Neural progenitor cell (in vitro differentiated cells): ENCODE data around the gene CCNL2. TPM values are rescaled to one million over a fixed set of nuclear protein-coding genes. Genes with fewer than 3 reads are reported as not detected.

Experiments used
- DNase-seq: peaks from one replicate; pipeline ENCODE4 v3.0.0-alpha.2; 2016; ENCODE audit warnings: low spot score
- H2AFZ ChIP-seq: fragments of 200-600 bp; sonication (generic); replicated peaks from 2 replicates; pipeline ENCODE4 v1.6.1; 2016; ENCODE audit warnings: antibody characterized with exemption
- H3F3A ChIP-seq: fragments of 200-600 bp; sonication (generic); 2 replicates; pipeline ENCODE4 v1.6.1; 2016; ENCODE audit warnings: antibody characterized with exemption, low read depth
- H3K27ac ChIP-seq: fragments of 200-600 bp; sonication (generic); 2 replicates; pipeline ENCODE4 v1.5.1; 2016; ENCODE audit warnings: mild to moderate bottlenecking
- H3K27me3 ChIP-seq: fragments of 200-600 bp; sonication (generic); 2 replicates; pipeline ENCODE4 v1.6.1; 2016; ENCODE audit warnings: mild to moderate bottlenecking, moderate library complexity
- H3K36me3 ChIP-seq: fragments of 200-600 bp; sonication (generic); 2 replicates; pipeline ENCODE4 v1.5.1; 2016
- H3K4me1 ChIP-seq: fragments of 200-600 bp; sonication (generic); 2 replicates; pipeline ENCODE4 v1.6.1; 2016; ENCODE audit warnings: mixed run types
- H3K4me2 ChIP-seq: fragments of 200-600 bp; sonication (generic); 2 replicates; pipeline ENCODE4 v1.6.1; 2016
- H3K4me3 ChIP-seq: fragments of 200-600 bp; sonication (generic); 2 replicates; pipeline ENCODE4 v1.5.1; 2016
- H3K79me2 ChIP-seq: fragments of 200-600 bp; sonication (generic); 2 replicates; pipeline ENCODE4 v1.6.1; 2016; ENCODE audit warnings: low read depth
- H3K9ac ChIP-seq: fragments of 200-600 bp; sonication (generic); 2 replicates; pipeline ENCODE4 v1.6.1; 2016
- H3K9me3 ChIP-seq: fragments of 200-600 bp; sonication (generic); 2 replicates; pipeline ENCODE4 v1.5.1; 2016; ENCODE audit warnings: low read depth
- H4K20me1 ChIP-seq: fragments of 200-600 bp; sonication (generic); 2 replicates; pipeline ENCODE4 v1.6.1; 2016; ENCODE audit warnings: low read depth
- H3K27ac Mint-ChIP-seq: 3 replicates; pipeline ENCODE4 v1.8.0; 2021; ENCODE audit warnings: mixed read lengths
- H3K27me3 Mint-ChIP-seq: 2 replicates; pipeline ENCODE4 v1.8.0; 2022; ENCODE audit warnings: low read depth, mild to moderate bottlenecking, inconsistent platforms, moderate library complexity, mixed read lengths; ENCODE audit not compliant: insufficient read depth
- H3K36me3 Mint-ChIP-seq: 3 replicates; pipeline ENCODE4 v1.8.0; 2021; ENCODE audit warnings: mixed read lengths
- H3K4me1 Mint-ChIP-seq: 3 replicates; pipeline ENCODE4 v1.8.0; 2021; ENCODE audit warnings: mixed read lengths
- H3K4me3 Mint-ChIP-seq: 3 replicates; pipeline ENCODE4 v1.8.0; 2021; ENCODE audit warnings: mild to moderate bottlenecking, moderate library complexity, mixed read lengths
- H3K9me3 Mint-ChIP-seq: 3 replicates; pipeline ENCODE4 v1.8.0; 2020; ENCODE audit warnings: mixed read lengths
- EZH2 ChIP-seq: fragments of 200-600 bp; sonication (generic); IDR thresholded peaks from 2 replicates; pipeline ENCODE4 v1.6.1; 2017; ENCODE audit warnings: antibody characterized with exemption, mild to moderate bottlenecking, moderate library complexity
- EZH2phosphoT487 ChIP-seq: fragments of 200-600 bp; sonication (generic); IDR thresholded peaks from 2 replicates; pipeline ENCODE4 v1.6.1; 2017; ENCODE audit warnings: antibody characterized with exemption
- total RNA-seq: library from RNA; depleted of rRNA; stranded (reverse); fragments of >200 nt; gene quantifications from 2 replicates; pipeline ENCODE4 v1.2.3, GENCODE V29; 2015; ENCODE audit warnings: low replicate concordance
- TF ChIP-seq, protein P1 (sequence below): fragments of 200-600 bp; sonication (generic); IDR thresholded peaks from 2 replicates; pipeline ENCODE4 v1.5.1; 2017; ENCODE audit warnings: antibody characterized with exemption, mild to moderate bottlenecking

The CCNL2 gene
- total RNA-seq, 1 donor from 2014 or later, result 143 TPM

DNA sequence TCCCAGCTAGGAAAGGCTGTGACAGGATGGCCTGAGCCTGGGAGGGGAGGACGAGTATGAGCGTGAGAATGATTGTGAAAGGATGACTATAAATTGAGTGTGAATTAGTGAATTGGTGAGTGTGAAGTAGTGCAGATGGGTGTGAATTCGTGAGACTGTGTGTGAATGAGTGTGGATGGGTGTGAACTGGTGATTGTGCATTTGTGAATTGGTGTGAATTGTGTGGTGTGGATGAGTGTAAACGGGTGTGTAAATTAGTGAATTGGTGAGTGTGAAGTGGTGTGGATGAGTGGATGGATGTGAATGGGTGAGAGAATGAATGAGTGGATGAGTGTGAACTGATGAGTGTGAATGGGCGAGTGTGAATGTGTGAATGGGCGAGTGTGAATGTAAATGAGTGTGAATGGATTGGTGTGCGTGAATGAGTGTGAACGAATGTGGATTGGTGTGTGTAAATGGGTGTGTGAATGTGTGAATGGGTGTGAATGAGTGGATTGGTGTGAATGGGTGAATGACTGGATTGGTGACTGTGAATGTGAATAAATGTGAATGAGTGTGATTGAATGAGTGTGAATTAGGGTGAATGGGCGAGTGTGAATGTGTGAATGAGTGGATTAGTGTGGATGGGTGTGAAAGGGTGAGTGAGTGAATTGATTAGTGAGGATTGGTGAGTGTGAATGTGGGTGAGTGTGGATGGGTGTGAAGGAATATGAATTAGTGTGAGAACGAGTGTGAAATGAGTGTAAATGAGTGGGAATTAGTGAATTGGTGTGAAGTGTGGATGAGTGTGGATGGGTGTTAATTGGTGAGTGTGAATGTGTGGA lies 33.0 kb downstream of the CCNL2 start:
- H2AFZ ChIP-seq, result no peak overlapping the region
- no peak overlapping the region for H3K4me2 ChIP-seq
- no peak overlapping the region for H3K4me3 ChIP-seq
- no peaks in the 10 kb centered on the region for H3K9me3 ChIP-seq
- Mint-ChIP-seq H3K27me3 (no peaks in the 10 kb centered on the region), H3K4me3 (no peak overlapping the region), H3K36me3 (no peaks in the 10 kb centered on the region), H3K27ac (no peak overlapping the region), H3K4me1 (peaks cover 8% of the 10 kb centered on the region), H3K9me3 (no peaks in the 10 kb centered on the region)
- H3K4me1 ChIP-seq, result no peaks in the 10 kb centered on the region
- H3F3A ChIP-seq, result peaks cover 20% of the 10 kb centered on the region
- no peak overlapping the region for H3K27ac ChIP-seq
- TF ChIP-seq, protein P1, sequence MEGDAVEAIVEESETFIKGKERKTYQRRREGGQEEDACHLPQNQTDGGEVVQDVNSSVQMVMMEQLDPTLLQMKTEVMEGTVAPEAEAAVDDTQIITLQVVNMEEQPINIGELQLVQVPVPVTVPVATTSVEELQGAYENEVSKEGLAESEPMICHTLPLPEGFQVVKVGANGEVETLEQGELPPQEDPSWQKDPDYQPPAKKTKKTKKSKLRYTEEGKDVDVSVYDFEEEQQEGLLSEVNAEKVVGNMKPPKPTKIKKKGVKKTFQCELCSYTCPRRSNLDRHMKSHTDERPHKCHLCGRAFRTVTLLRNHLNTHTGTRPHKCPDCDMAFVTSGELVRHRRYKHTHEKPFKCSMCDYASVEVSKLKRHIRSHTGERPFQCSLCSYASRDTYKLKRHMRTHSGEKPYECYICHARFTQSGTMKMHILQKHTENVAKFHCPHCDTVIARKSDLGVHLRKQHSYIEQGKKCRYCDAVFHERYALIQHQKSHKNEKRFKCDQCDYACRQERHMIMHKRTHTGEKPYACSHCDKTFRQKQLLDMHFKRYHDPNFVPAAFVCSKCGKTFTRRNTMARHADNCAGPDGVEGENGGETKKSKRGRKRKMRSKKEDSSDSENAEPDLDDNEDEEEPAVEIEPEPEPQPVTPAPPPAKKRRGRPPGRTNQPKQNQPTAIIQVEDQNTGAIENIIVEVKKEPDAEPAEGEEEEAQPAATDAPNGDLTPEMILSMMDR, result no peak
- TF ChIP-seq EZH2phosphoT487, result no peak
- TF ChIP-seq EZH2, result no peak
- no peaks in the 10 kb centered on the region for H3K79me2 ChIP-seq
- H4K20me1 ChIP-seq, result no peaks in the 10 kb centered on the region
- H3K9ac ChIP-seq, result no peak overlapping the region
- DNase-seq, result no peak
- H3K27me3 ChIP-seq, result peaks cover 3% of the 10 kb centered on the region
- H3K36me3 ChIP-seq, result no peaks in the 10 kb centered on the region

- Mint-ChIP-seq H3K9me3 (no peaks in the 10 kb centered on the region), H3K4me3 (no peak overlapping the region), H3K27me3 (peaks cover 4% of the 10 kb centered on the region), H3K4me1 (peaks cover 22% of the 10 kb centered on the region), H3K27ac (no peak overlapping the region), H3K36me3 (no peaks in the 10 kb centered on the region)
- peaks cover 15% of the 10 kb centered on the region for H3K4me1 ChIP-seq
- peaks cover 36% of the 10 kb centered on the region for H3F3A ChIP-seq
- H3K79me2 ChIP-seq, result no peaks in the 10 kb centered on the region
- H2AFZ ChIP-seq, result no peak overlapping the region
- no peak overlapping the region for H3K4me3 ChIP-seq
- H3K36me3 ChIP-seq, result no peaks in the 10 kb centered on the region
- H3K9ac ChIP-seq, result no peak overlapping the region
- no peak overlapping the region for H3K4me2 ChIP-seq
- H3K27me3 ChIP-seq, result peaks cover 3% of the 10 kb centered on the region
- DNase-seq, result no peak
- H3K27ac ChIP-seq, result no peak overlapping the region
- TF ChIP-seq EZH2phosphoT487 (no peak), EZH2 (no peak)
- TF ChIP-seq, protein P1, result no peak
- no peaks in the 10 kb centered on the region for H4K20me1 ChIP-seq
- H3K9me3 ChIP-seq, result no peaks in the 10 kb centered on the region
Measured at GRCh38 chr1:1364266-1364665, 34.9 kb downstream of the CCNL2 start.

DNA sequence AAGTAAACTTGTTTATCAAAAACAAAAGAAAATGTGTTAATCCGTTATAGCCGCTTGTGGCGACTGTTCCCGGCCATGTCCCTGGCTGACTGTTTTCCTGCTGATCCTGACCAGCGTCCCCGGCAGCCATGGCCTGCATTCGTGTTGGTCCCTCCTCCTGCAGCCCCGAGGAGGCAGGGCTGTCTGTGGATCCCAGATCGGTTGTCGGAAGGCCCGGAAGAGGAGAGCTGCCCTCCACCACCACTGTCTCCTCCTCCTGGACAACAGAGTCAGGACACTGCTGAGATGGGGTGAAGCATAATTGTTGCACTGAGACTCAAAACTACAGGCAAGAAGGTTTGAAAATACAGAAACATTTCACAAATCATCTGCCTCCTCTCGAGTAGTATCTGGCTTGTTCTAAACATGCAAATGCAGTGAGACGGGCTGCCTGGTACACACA lies 37.1 kb downstream of the CCNL2 start:
- peak overlapping the region; percentile 85 for H2AFZ ChIP-seq
- no peak for DNase-seq
- H3K79me2 ChIP-seq, result no peaks in the 10 kb centered on the region
- Mint-ChIP-seq H3K9me3 (no peaks in the 10 kb centered on the region), H3K36me3 (no peaks in the 10 kb centered on the region), H3K4me1 (peaks cover 40% of the 10 kb centered on the region), H3K4me3 (no peak overlapping the region), H3K27ac (peak overlapping the region; percentile 82), H3K27me3 (peaks cover 11% of the 10 kb centered on the region)
- H3K27ac ChIP-seq, result no peak overlapping the region
- no peaks in the 10 kb centered on the region for H3K36me3 ChIP-seq
- no peaks in the 10 kb centered on the region for H4K20me1 ChIP-seq
- peaks cover 3% of the 10 kb centered on the region for H3K27me3 ChIP-seq
- H3K4me3 ChIP-seq, result no peak overlapping the region
- TF ChIP-seq, protein P1, result no peak
- TF ChIP-seq EZH2 (no peak), EZH2phosphoT487 (no peak)
- H3K4me1 ChIP-seq, result peaks cover 37% of the 10 kb centered on the region
- H3K4me2 ChIP-seq, result no peak overlapping the region
- no peaks in the 10 kb centered on the region for H3K9me3 ChIP-seq
- no peak overlapping the region for H3K9ac ChIP-seq
- peaks cover 49% of the 10 kb centered on the region for H3F3A ChIP-seq
